HG03439 (cell line): ENCODE measurements around the gene ZNF680.
"Not testable (repeated sequence)": the region's sequence is repeated elsewhere in the genome, so short reads cannot be mapped to it uniquely, and the experiment has no call there.

Source experiments
- ATAC-seq: cut with Tn5 transposase; IDR thresholded peaks from one replicate; pipeline ENCODE4 v1.9.1; 2021; ENCODE audit warnings: mild to moderate bottlenecking, moderate library complexity; ENCODE audit not compliant: unreplicated experiment

Gene ZNF680

DNA sequence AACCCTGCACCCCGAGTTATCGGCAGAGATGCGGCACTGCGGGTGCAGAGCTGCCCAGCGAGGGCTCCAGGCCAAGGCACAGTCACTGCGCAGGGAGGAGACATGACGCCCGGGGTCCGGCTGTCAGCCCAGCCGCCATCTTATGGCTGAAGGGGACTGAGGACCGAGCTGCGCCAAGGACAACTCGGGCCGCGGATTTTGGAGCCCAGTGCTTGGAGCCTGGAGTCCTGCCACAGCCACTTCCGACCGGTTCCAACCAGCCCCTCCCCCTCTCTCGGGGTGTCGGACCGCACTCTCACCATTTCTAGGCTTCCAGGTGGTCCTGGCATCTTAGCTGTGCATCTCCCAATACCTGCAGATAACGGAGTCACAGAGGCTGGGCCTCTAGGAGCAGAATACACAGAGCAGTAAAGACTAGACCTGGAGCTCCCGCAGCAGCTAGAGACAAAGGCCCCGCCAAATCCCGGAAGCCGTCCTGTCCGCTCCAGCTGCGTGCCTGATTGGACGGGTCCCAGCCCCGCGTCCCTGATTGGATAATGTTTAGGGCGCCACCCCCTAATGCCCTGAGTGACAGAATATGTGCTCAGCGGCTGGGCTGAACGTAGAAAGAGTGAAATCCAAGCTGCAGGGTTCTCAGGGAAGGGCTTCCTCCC lies at the start of gene ZNF680:
TSS of gene ZNF680 (minus strand) at position 446 of the 653 bp plus-strand sequence. CDS start at position 329, 117 bp downstream.
- peak; percentile 99 for ATAC-seq

DNA sequence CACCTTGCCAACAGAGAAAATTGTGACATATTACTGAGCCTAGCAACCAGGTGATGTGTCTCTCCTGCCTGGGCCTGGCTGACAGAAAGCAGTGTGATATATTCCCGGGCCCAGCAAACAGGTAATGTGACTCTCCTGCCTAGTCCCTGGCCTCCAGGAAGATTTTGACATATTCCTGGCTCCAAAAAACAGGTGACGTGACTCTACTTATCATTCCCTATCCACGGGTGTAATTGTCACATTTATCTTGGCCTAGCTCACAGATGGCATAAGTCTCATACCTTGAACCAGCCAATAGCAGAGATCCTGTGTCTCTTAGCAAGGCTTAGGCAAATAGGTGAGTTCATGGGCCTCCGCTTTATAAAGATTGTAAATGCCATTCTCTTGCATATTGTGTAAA lies 49.6 kb upstream of the ZNF680 start:
- ATAC-seq: no peak

DNA sequence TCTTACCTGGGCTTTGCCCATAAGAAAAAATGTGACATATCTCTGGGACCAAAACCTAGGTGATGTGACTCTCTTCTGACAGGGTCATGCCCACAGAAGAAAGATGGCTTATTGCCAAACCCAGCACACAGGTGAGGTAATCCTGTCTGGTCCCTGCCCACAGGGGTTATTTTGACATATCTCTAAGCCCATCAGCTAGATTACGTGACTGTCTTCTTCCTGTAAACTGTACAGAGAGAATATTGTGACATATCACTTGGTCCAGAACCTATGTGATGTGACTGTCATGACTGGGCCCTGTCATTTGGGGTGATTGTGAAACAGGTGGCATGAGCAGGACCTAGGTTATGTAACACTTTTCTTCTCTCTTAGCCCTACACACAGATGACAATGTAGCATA lies 48.8 kb upstream of the ZNF680 start:
- no peak for ATAC-seq

GRCh38 chr7:64610997-64611396 lies 48.1 kb upstream of the ZNF680 start:
- ATAC-seq: no peak

GRCh38 chr7:64608116-64608910 lies 45.4 kb upstream of the ZNF680 start:
- ATAC-seq: no peak

GRCh38 chr7:64606385-64606784 lies 43.5 kb upstream of the ZNF680 start:
- no peak for ATAC-seq

DNA sequence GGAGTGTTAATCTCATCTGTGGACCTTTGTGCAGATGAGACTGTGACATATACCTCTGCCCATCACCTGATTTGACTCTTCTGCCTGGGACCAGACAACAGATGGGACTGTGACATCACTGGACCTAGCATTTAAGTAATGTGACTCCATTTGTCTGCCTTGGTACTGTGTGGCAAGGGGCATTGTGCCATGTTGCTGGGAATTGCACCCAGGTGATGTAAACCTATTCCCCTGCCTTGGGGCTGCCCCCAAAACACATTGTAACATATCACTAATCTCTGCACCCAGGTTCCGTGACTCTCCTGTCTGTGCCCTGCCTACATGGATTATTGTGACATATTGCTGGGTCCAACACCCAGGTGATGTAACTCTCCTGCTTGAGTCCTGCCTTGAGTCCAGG lies 40.4 kb upstream of the ZNF680 start:
- ATAC-seq: no peak

DNA sequence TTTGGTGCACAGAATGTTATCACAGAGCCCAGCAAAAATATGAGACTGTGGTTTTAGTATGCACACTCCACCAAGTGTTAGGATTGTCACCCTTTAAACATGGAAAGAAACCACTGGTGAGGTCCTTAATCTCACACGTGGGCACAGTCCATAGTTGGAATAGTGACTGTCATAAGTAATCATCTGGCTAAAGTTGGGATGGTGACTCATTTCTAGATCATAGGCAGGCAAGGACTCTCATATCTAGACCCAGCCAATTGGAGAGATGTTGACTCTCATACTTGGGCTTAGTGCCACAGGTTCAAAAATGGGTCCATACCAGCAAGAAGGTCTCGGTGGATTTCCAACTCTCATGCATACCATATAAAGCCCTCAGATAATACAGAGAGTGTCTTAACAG lies 39.6 kb upstream of the ZNF680 start:
- ATAC-seq: no peak

DNA sequence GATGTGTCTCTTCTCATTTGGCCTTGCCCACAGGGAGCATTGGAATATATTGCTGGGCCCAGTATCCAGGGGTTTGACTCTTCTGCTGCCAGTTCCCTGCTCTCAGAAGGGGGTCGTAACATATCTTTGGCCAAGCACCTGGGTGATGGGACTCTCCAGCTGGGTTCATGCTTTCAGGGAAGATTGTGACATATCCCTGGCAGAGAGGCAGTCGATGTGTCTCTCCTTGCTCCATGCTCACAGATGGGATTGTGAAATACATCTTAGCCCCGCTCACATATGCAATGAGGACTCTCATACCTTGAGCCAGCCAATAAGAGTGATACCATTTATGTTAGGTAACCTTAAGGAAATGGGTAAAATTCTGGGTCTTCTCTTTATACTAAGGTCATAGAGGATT lies 39.2 kb upstream of the ZNF680 start:
- ATAC-seq: no peak

DNA sequence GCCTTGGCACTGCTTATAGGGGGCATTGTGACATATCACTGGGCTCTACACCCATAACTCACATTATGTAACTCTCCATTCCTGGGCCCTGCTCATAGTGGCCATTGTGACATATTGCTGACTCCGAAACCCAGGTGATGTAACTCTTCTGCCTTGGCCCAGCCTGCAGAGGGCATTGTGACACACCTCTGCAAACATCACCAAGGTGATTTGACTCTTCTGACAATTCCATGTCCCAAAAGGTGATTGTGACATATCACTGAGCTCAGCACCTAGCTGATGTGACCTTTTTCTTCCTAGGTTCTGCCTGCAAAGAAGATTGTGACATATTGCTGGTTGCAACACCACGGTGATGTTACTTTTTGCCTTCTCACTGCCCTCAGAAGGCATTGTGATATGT lies 36.5 kb upstream of the ZNF680 start:
- no peak for ATAC-seq

- ATAC-seq: no peak
These were observed 28.1 kb upstream of the ZNF680 start for GRCh38 chr7:64590971-64591370.

GRCh38 chr7:64581926-64582894 lies 19.3 kb upstream of the ZNF680 start:
- ATAC-seq: no peak

GRCh38 chr7:64581391-64581790 lies 18.5 kb upstream of the ZNF680 start:
- ATAC-seq: no peak

DNA sequence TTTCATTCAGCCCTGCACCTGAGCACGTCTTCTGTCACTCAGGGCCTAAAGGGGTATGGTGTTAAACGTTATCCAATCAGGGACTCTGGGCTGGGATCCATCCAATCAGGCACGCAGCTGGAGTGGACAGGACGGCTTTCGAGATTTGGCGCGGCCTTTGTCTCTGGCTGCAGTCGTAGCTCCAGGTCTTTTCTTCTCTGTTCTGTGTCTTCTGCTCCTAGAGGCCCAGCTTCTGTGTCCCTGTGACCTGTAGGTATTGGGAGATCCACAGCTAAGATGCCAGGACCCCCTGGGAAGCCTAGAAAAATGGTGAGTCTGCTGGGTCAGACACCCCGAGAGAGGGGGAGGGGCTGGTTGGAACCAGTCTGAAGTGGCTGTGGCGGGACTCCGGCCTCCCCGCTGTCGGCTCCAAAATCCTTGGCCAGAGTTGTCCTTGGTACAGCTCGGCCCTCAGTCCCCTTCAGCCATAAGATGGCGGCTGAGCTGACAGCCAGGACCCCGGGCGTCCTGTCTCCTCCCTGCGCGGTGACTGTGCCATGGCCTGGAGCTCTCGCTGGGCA lies 11.7 kb upstream of the ZNF680 start:
- no peak for ATAC-seq

GRCh38 chr7:64570284-64570605 lies 7.4 kb upstream of the ZNF680 start:
- not testable (repeated sequence) for ATAC-seq

DNA sequence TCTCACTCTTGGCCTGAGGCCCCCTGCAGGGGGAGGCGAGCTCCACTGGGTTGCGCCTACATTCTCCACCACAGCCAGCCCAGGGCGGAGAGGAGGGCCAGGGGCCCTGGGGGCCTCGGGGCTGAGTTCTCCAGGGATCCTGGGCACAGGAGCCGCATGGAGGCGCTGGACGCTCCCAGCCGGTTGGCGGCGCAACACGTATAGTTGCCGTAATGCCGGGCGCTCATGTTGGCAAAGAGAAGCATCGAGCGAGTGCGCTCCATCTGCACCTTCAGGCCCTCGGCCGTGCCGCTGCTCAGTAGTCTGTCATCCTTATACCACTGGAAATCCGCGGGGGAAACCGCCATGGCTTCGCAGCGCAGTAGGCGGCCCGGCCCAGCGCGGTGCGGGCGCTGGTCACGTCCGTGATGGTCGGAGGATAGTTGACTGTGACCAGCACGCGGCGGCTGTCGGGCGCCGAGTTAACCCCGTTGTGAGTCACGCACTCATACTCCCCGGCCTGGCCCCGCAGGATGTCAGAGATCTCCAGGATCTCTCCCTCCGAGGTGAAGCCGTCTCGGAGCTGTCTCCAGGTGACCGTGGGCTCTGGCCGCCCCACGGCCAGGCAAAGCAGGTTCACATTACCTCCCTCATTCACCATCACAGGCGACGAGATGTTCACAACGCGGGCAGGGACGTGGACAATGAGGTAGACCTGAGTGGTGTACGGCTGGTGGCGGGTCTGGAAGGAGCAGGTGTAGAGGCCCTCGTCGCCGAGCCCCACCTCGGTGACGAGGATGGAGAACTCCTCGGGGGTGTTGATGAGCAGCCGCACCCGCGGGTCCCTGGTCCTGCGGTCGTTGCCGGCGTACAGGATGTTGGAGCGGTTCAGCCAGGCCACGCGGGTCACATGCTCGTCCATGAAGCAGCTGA lies 6.8 kb upstream of the ZNF680 start:
- ATAC-seq: not testable (repeated sequence)

GRCh38 chr7:64562256-64562625 lies 630 bp downstream of the ZNF680 start:
- ATAC-seq: peak; percentile 1

GRCh38 chr7:64559206-64559605 lies 3.7 kb downstream of the ZNF680 start:
- no peak for ATAC-seq

DNA sequence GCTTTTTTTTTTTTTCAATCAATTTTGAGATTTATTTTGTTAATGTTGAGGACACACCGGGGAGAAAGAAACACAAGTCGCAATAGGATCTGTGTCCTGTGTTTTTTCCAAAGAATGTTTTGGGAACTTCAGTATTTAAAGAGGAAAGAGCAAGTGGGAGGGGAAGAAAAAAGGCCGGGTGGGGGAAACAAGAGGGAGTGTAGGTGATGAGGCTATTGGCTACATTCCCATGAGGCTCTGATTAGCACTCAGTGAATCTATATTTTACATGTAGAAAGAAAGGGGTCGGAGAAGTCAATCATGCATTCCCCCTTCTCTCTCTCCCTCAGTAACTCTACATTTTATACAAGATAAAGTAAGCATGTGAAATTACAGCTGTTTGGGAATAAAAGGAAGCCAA lies 4.1 kb downstream of the ZNF680 start:
- no peak for ATAC-seq

DNA sequence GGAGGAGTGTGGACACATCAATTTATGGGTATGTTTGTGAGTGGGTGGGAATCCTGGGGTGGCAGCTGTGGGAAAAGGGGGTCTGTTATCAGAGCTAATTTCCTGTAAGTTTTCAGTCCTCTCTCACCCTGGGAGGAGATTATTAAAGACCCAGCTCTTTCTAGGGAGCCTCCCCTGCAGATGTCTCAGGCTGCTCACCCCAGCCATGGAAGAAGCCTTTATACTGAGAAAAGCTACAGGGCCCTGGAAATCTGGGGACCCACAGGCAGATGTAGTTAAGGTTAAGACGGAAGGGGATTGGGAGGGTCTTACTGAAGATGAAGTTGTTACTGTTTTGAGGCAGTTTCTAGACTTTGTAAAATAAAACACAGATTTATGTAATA lies 4.6 kb downstream of the ZNF680 start:
- no peak for ATAC-seq
